SW480 (cell line): ENCODE data around the gene SELENOP.
A peak's percentile ranks its signal among the peaks of the same experiment; 100 is the strongest.

Experiments
- DNase-seq: peaks from one replicate; pipeline ENCODE4 v3.0.0-alpha.2; 2016; ENCODE audit warnings: low spot score

The SELENOP gene

GRCh38 chr5:42798284-42799240, 13.1 kb downstream of the SELENOP start:
- DNase-seq: no peak

GRCh38 chr5:42791151-42791550, 20.5 kb downstream of the SELENOP start:
- DNase-seq: no peak

GRCh38 chr5:42787845-42788244, 23.8 kb downstream of the SELENOP start:
- no peak for DNase-seq

- no peak for DNase-seq
These were observed 24.6 kb downstream of the SELENOP start for GRCh38 chr5:42787073-42787472.

GRCh38 chr5:42785756-42786155, 25.9 kb downstream of the SELENOP start:
- no peak for DNase-seq

- no peak for DNase-seq
These were observed 27.6 kb downstream of the SELENOP start for GRCh38 chr5:42784132-42784531.

- no peak for DNase-seq
These were observed 30.1 kb downstream of the SELENOP start for GRCh38 chr5:42781584-42781983.

GRCh38 chr5:42779083-42779482, 32.6 kb downstream of the SELENOP start:
- DNase-seq: no peak

GRCh38 chr5:42772265-42772993, 39.3 kb downstream of the SELENOP start:
- no peak for DNase-seq

GRCh38 chr5:42770003-42770402, 41.7 kb downstream of the SELENOP start:
- DNase-seq: no peak

- DNase-seq: no peak
These were observed 43.6 kb downstream of the SELENOP start for GRCh38 chr5:42768106-42768504.

- DNase-seq: peak; percentile 29
These were observed 44.1 kb downstream of the SELENOP start for GRCh38 chr5:42767491-42768105.

- no peak for DNase-seq
These were observed 49.9 kb downstream of the SELENOP start for GRCh38 chr5:42761791-42762190.

GRCh38 chr5:42760426-42760825, 51.3 kb downstream of the SELENOP start:
- DNase-seq: no peak

- no peak for DNase-seq
These were observed 52.2 kb downstream of the SELENOP start for GRCh38 chr5:42759456-42759855.

GRCh38 chr5:42756606-42757601, 54.8 kb downstream of the SELENOP start, which contains the start of gene CCDC152:
Gene CCDC152 (plus strand): TSS chr5:42756818. CDS start chr5:42759122, 2,304 bp downstream.
- DNase-seq: no peak

GRCh38 chr5:42753099-42753498, 58.6 kb downstream of the SELENOP start:
- DNase-seq: no peak

- DNase-seq: no peak
These were observed 60.6 kb downstream of the SELENOP start for GRCh38 chr5:42751044-42751443.

- DNase-seq: no peak
These were observed 61.2 kb downstream of the SELENOP start for GRCh38 chr5:42750507-42750906.
